Ramos (cell line): ENCODE measurements around the gene ZNF81.
"Not testable (repeated sequence)": the region's sequence is repeated elsewhere in the genome, so short reads cannot be mapped to it uniquely, and the experiment has no call there.

Experiments used
- in situ Hi-C: fragments of 300-500 bp; cut with MboI; formaldehyde crosslinking; loops from one replicate; pipeline ENCODE4 v1.14.3; 2022; ENCODE audit warnings: low sequenced_read_pairs; ENCODE audit not compliant: unreplicated experiment

The ZNF81 gene

GRCh38 chrX:47918274-47918673 is 81.6 kb downstream of the ZNF81 start:
- in situ Hi-C loops, result no loop called here

GRCh38 chrX:47927212-47927611 is 90.5 kb downstream of the ZNF81 start:
- in situ Hi-C loops, result no loop called here

- in situ Hi-C loops, result not testable (repeated sequence)
Measured at GRCh38 chrX:47931970-47932369, 95.3 kb downstream of the ZNF81 start.

- in situ Hi-C loops, result no loop called here
Measured at GRCh38 chrX:47933946-47934345, 97.2 kb downstream of the ZNF81 start.

DNA sequence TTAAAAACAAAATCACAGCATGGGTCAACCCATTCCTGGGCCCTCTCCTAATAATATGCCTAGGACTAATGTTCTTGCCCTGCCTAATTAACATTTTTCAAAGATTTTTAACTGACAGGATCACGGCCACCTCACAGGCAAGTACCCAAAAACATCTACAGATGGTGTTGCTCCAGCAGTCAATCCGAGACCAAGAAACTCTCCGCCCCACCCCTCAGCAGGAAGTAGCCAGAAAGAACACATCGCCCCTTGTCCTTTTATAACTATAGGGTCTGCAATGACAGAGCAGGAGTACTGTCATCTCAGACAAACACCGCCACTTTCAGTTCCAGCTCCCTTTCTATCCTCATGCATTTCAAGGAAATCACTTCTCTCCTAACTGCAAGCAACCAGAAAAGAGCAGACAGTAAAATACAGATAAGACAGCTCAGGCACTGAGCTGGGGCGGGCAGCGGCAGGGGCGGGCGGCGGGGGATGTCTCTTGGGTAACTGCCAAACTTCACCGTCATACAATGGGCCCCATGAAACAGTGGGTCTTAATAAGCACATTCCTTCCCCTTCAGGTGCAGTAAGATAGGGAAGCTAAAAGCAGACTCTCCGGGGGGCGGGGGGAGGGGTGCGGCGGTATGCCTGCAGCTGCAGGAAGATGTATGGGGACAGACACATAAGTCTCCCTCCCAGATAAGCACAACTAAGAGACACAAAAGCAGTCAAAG is 99.7 kb downstream of the ZNF81 start:
- in situ Hi-C loops, result no loop called here

DNA sequence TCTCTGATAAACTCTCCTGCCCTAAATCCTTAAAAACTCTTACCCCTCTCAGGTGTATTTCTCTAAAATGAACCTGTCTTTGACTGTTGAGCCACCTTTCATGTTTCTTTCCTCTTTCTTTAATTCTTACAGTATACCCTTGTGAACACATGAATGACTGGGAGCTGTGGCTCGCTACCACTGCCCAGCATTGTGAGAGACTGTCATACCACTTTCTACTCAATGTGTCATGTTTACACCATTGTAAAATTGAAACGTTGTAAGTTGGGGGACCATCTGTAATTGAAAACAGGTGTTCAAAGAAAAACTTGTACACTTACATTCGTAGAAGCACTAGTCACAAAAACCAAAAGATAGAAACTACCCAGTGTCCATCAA is 100.2 kb downstream of the ZNF81 start:
- in situ Hi-C loops, result no loop called here

DNA sequence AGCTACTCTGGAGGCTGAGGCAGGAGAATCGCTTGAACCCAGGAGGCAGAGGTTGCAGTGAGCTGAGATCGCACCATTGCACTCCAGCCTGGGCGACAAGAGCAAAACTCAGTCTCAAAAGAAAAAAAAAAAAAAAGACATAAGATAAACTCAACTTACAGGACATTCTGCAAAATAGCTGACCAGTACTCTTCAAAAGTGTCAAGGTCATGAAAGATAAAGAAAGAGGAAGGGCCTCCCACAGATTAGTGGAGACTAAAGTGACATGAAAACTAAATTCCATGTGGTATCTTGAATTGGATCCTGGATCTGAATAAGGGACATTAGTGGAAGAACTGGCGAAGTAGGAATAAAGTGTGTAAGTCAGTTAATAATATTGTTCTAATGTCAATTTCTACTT is 103.7 kb downstream of the ZNF81 start:
- in situ Hi-C loops, result no loop called here

GRCh38 chrX:47941423-47941822 is 104.7 kb downstream of the ZNF81 start:
- in situ Hi-C loops, result no loop called here

DNA sequence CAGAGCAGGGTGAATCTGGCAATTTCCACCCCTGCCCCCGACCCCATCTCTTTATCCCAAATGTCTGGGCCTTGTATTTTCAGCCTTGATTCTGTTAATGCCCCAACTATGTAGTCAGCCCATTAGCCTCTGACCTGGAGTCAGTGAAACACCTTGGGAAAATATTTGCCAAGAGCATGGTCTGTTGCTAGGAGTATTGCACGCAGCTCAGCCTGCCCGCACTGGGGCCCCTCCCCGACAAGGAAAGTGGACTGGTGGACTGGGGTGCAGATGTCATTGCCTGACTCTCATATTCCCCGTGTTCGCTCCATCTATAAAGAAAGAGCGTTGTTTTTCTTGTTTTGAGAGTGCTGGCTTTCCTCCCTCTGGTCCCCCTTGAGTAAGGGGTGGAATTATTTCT is 118.6 kb downstream of the ZNF81 start:
- in situ Hi-C loops, result not testable (repeated sequence)

- in situ Hi-C loops, result no loop called here
Measured at GRCh38 chrX:47956016-47956415, 119.3 kb downstream of the ZNF81 start.

- in situ Hi-C loops, result not testable (repeated sequence)
Measured at GRCh38 chrX:47958206-47958605, 121.5 kb downstream of the ZNF81 start.

DNA sequence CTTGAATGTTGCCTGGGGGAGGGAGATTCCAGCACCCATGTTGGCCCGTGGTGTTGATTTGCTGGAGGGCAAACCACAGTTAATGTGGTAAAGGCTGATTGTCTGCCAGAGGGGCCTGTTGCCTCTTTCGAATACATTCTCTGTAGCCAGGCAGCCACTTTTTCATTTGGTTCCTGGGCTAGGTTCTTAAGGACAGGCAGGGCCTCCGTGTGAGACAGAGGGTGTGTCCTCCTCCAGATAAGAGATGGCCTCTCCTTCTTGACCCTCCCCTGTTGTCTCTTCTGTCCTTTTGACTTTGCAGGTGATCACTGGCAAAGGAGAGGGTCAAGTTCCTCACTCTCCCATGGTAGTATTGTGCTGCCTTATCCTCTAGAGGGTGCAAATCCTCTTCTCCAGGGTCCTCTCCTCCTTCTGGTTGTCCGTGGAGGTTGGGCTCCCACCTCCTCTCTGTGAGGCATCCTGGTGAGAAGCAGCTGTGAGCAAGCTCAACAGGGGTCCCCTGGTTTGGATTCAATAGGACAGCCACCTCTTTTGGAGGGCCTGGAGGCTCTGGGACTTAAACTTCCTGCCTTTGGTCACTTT is 122.2 kb downstream of the ZNF81 start:
- in situ Hi-C loops, result no loop called here

GRCh38 chrX:47960406-47960805 is 123.7 kb downstream of the ZNF81 start:
- in situ Hi-C loops, result no loop called here

- in situ Hi-C loops, result not testable (repeated sequence)
Measured at GRCh38 chrX:47961830-47962229, 125.1 kb downstream of the ZNF81 start.

- in situ Hi-C loops, result not testable (repeated sequence)
Measured at GRCh38 chrX:47965526-47965925, 128.8 kb downstream of the ZNF81 start.
